ENCODE measurements around the gene SNX30. TPM values are rescaled to one million over a fixed set of nuclear protein-coding genes. Genes with fewer than 3 reads are reported as not detected.
A peak's percentile ranks its signal among the peaks of the same experiment; 100 is the strongest.

SNX30 gene
- total RNA-seq, 1 donor from 2014 or later, result 18.2 TPM

- peak overlapping the region; percentile 85 for H3K4me3 Mint-ChIP-seq (ENCODE audit: unreplicated experiment)
- H3K9me3 Mint-ChIP-seq (ENCODE audit: unreplicated experiment), result no peaks in the 10 kb centered on the region
- DNase-seq (ENCODE audit: extremely low spot score, unreplicated experiment), result no peak
- no peak overlapping the region for H3K27ac Mint-ChIP-seq (ENCODE audit: unreplicated experiment)
- peaks cover 47% of the 10 kb centered on the region for H3K4me1 Mint-ChIP-seq (ENCODE audit: unreplicated experiment)
- H3K36me3 Mint-ChIP-seq (ENCODE audit: unreplicated experiment), result peaks cover 3% of the 10 kb centered on the region
- TF ChIP-seq CTCF (IDR thresholded peaks at IDR 0.05), result no peak
- no peaks in the 10 kb centered on the region for H3K27me3 Mint-ChIP-seq (ENCODE audit: unreplicated experiment)
Measured at GRCh38 chr9:112752334-112753125, 2.0 kb downstream of the SNX30 start.

- Mint-ChIP-seq H3K4me1 (ENCODE audit: unreplicated experiment) (peaks cover 49% of the 10 kb centered on the region), H3K27ac (ENCODE audit: unreplicated experiment) (peak overlapping the region; percentile 21)
Measured at GRCh38 chr9:112753725-112754124, 3.2 kb downstream of the SNX30 start.

GRCh38 chr9:112754578-112754977 lies 4.0 kb downstream of the SNX30 start:
- no peak for TF ChIP-seq CTCF (IDR thresholded peaks at IDR 0.05)
- peaks cover 3% of the 10 kb centered on the region for H3K36me3 Mint-ChIP-seq (ENCODE audit: unreplicated experiment)
- H3K4me1 Mint-ChIP-seq (ENCODE audit: unreplicated experiment), result peaks cover 44% of the 10 kb centered on the region
- no peaks in the 10 kb centered on the region for H3K9me3 Mint-ChIP-seq (ENCODE audit: unreplicated experiment)
- peak overlapping the region; percentile 16 for H3K27ac Mint-ChIP-seq (ENCODE audit: unreplicated experiment)
- H3K4me3 Mint-ChIP-seq (ENCODE audit: unreplicated experiment), result no peak overlapping the region
- no peaks in the 10 kb centered on the region for H3K27me3 Mint-ChIP-seq (ENCODE audit: unreplicated experiment)
- DNase-seq (ENCODE audit: extremely low spot score, unreplicated experiment), result no peak

More at GRCh38 chr9:112753725-112754124, 3.2 kb downstream of the SNX30 start:
- TF ChIP-seq CTCF (IDR thresholded peaks at IDR 0.05), result no peak
- H3K27me3 Mint-ChIP-seq (ENCODE audit: unreplicated experiment), result no peaks in the 10 kb centered on the region
- H3K9me3 Mint-ChIP-seq (ENCODE audit: unreplicated experiment), result no peaks in the 10 kb centered on the region
- H3K36me3 Mint-ChIP-seq (ENCODE audit: unreplicated experiment), result peaks cover 3% of the 10 kb centered on the region
- no peak overlapping the region for H3K4me3 Mint-ChIP-seq (ENCODE audit: unreplicated experiment)
- no peak for DNase-seq (ENCODE audit: extremely low spot score, unreplicated experiment)

GRCh38 chr9:112755016-112755427 lies 4.5 kb downstream of the SNX30 start:
- Mint-ChIP-seq H3K9me3 (ENCODE audit: unreplicated experiment) (no peaks in the 10 kb centered on the region), H3K4me3 (ENCODE audit: unreplicated experiment) (no peak overlapping the region), H3K4me1 (ENCODE audit: unreplicated experiment) (peaks cover 41% of the 10 kb centered on the region), H3K36me3 (ENCODE audit: unreplicated experiment) (peaks cover 3% of the 10 kb centered on the region), H3K27me3 (ENCODE audit: unreplicated experiment) (no peaks in the 10 kb centered on the region), H3K27ac (ENCODE audit: unreplicated experiment) (peak overlapping the region; percentile 16)
- no peak for TF ChIP-seq CTCF (IDR thresholded peaks at IDR 0.05)
- no peak for DNase-seq (ENCODE audit: extremely low spot score, unreplicated experiment)

GRCh38 chr9:112755675-112756074 lies 5.1 kb downstream of the SNX30 start:
- peaks cover 37% of the 10 kb centered on the region for H3K4me1 Mint-ChIP-seq (ENCODE audit: unreplicated experiment)
- no peaks in the 10 kb centered on the region for H3K9me3 Mint-ChIP-seq (ENCODE audit: unreplicated experiment)
- H3K4me3 Mint-ChIP-seq (ENCODE audit: unreplicated experiment), result no peak overlapping the region
- TF ChIP-seq CTCF (IDR thresholded peaks at IDR 0.05), result no peak
- H3K27me3 Mint-ChIP-seq (ENCODE audit: unreplicated experiment), result no peaks in the 10 kb centered on the region
- no peak for DNase-seq (ENCODE audit: extremely low spot score, unreplicated experiment)
- no peak overlapping the region for H3K27ac Mint-ChIP-seq (ENCODE audit: unreplicated experiment)
- peaks cover 3% of the 10 kb centered on the region for H3K36me3 Mint-ChIP-seq (ENCODE audit: unreplicated experiment)
